22Rv1 (cell line): Measurements from ENCODE around the gene CACNA1E.

Experiments
- CTCF ChIP-seq: fragments of 450-650 bp; IDR thresholded peaks from 2 replicates; pipeline ENCODE4 v1.5.1; 2017; ENCODE audit warnings: mild to moderate bottlenecking
- ZFX ChIP-seq: fragments of 450-650 bp; IDR thresholded peaks from 2 replicates; pipeline ENCODE4 v1.6.1; 2017; ENCODE audit warnings: antibody characterized with exemption, borderline replicate concordance

GRCh38 chr1:181701891-181702290 is 218.6 kb downstream of the CACNA1E start:
- TF ChIP-seq CTCF: no peak
- TF ChIP-seq ZFX: no peak
